ENCODE measurements around the gene HSPG2. TPM values are rescaled to one million over a fixed set of nuclear protein-coding genes. Genes with fewer than 3 reads are reported as not detected.
A peak's percentile ranks its signal among the peaks of the same experiment; 100 is the strongest.

The HSPG2 gene
- total and polyA plus RNA-seq, 9 of the 15 experiments (the other 6 are each of a cell fraction or from before 2014, with no cell fraction given): 0.14 to 160 (median 15.7) TPM

DNA sequence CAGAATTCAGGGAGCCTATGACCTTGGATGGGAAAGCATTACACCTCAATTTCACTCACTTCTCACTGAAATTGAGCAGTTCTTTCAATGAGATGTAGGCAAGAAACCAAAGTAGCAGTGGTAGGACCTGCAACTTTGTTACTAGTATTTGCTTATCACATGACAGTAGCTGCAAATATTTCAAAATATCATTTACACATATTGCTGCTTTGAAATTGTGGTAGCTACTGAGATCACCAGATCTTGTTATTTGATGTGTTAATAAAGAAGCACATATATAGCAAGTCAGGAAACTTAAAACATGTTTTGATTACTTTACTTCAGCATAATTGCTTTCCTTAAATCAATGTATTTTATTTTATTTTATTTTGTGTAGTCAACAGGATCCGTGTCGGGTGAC is 112.2 kb downstream of the HSPG2 start:
- Histone ChIP-seq H3K27me3 (ENCODE audit: control insufficient read depth in 2 of 2, insufficient read depth in 2 of 2, low read length in 2 of 2) (no peaks in the 10 kb centered on the region), H3K27ac (ENCODE audit: extremely low read depth, low read depth, low read length) (no peak overlapping the region), H3K79me2 (ENCODE audit: control insufficient read depth, insufficient read depth, low read length) (no peaks in the 10 kb centered on the region), H4K20me1 (replicated peaks; ENCODE audit: control insufficient read depth, insufficient read depth, low read length) (no peaks in the 10 kb centered on the region), H3K4me1 (replicated peaks in 1 of 2; ENCODE audit: control insufficient read depth in 2 of 2, insufficient read depth in 2 of 2, low read length in 2 of 2) (peaks cover 8 to 48% of the 10 kb centered on the region in 2 experiments; a peak in 4 of 5 replicates), H3K36me3 (ENCODE audit: control insufficient read depth, insufficient read depth, low read length) (peaks cover 68% of the 10 kb centered on the region; the same call in 2 of the 3 replicates), H2AFZ (ENCODE audit: low read depth, low read length) (no peak overlapping the region), H3K9me3 (replicated peaks; ENCODE audit: control insufficient read depth, insufficient read depth, low read depth, low read length) (no peaks in the 10 kb centered on the region), H3K9me1 (ENCODE audit: control insufficient read depth, insufficient read depth, low read length) (peaks cover 3% of the 10 kb centered on the region), H3K4me2 (ENCODE audit: insufficient read depth, low read length) (no peak overlapping the region), H3K4me3 (no peak overlapping the region), H3K9ac (ENCODE audit: insufficient read depth in 1 of 2, low read depth in 2 of 2, low read length in 2 of 2) (no peak overlapping the region)
- WGBS (ENCODE audit: insufficient coverage, low coverage, missing lambda C conversion rate): 80% methylated on average over 2 of the region's 2 CpGs
- in situ Hi-C loops (cut with MboI): no loop called here
- intact Hi-C loops (cut with micrococcal nuclease): no loop called here
- BruUV-seq (replicated peaks): no TSS peak
- peak; percentile 62 for FAIRE-seq
- no peak for ATAC-seq
- POLR2A ChIA-PET: no interaction called here
- no peak for DNase-seq (ENCODE audit: extremely low read depth in 1 of 4, low spot score in 3 of 4)
- CTCF ChIA-PET (ENCODE audit: low intra/inter-chr PET ratio): no interaction called here
- no peak for TF ChIP-seq EZH2 (IDR thresholded peaks at IDR 0.05; ENCODE audit: borderline replicate concordance, low read depth, low read length)
- TF ChIP-seq BMI1 (IDR thresholded peaks at IDR 0.05; ENCODE audit: low read length): no peak
- no peak for TF ChIP-seq ESRRA (IDR thresholded peaks at IDR 0.05; ENCODE audit: borderline replicate concordance, low read depth)
- no peak for TF ChIP-seq ESRRB (CRISPR knock-in tag; IDR thresholded peaks at IDR 0.05; ENCODE audit: borderline replicate concordance)
- TF ChIP-seq TAL1 (IDR thresholded peaks at IDR 0.05): no peak
- no peak for TF ChIP-seq ZNF165 (CRISPR knock-in tag; IDR thresholded peaks at IDR 0.05; ENCODE audit: borderline replicate concordance)
- TF ChIP-seq CBX1 (IDR thresholded peaks at IDR 0.05; ENCODE audit: low read depth): no peak
- no peak for TF ChIP-seq ZNF24 (IDR thresholded peaks at IDR 0.05)
- TF ChIP-seq, protein P1, sequence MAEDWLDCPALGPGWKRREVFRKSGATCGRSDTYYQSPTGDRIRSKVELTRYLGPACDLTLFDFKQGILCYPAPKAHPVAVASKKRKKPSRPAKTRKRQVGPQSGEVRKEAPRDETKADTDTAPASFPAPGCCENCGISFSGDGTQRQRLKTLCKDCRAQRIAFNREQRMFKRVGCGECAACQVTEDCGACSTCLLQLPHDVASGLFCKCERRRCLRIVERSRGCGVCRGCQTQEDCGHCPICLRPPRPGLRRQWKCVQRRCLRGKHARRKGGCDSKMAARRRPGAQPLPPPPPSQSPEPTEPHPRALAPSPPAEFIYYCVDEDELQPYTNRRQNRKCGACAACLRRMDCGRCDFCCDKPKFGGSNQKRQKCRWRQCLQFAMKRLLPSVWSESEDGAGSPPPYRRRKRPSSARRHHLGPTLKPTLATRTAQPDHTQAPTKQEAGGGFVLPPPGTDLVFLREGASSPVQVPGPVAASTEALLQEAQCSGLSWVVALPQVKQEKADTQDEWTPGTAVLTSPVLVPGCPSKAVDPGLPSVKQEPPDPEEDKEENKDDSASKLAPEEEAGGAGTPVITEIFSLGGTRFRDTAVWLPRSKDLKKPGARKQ (CRISPR knock-in tag; IDR thresholded peaks at IDR 0.05): no peak
- no peak for TF ChIP-seq SAP30 (IDR thresholded peaks at IDR 0.05; ENCODE audit: borderline replicate concordance, insufficient read depth, low read depth, low read length, poor library complexity, severe bottlenecking)
- no peak for TF ChIP-seq U2AF1 (optimal IDR thresholded peaks at IDR 0.05; ENCODE audit: low read depth, low read length)
- no peak for TF ChIP-seq NONO (IDR thresholded peaks at IDR 0.05; ENCODE audit: low read depth in 2 of 2, low read length in 1 of 2)
- TF ChIP-seq PHB2 (IDR thresholded peaks at IDR 0.05; ENCODE audit: low read depth): no peak
- TF ChIP-seq, protein P2, sequence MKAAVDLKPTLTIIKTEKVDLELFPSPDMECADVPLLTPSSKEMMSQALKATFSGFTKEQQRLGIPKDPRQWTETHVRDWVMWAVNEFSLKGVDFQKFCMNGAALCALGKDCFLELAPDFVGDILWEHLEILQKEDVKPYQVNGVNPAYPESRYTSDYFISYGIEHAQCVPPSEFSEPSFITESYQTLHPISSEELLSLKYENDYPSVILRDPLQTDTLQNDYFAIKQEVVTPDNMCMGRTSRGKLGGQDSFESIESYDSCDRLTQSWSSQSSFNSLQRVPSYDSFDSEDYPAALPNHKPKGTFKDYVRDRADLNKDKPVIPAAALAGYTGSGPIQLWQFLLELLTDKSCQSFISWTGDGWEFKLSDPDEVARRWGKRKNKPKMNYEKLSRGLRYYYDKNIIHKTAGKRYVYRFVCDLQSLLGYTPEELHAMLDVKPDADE (conservative IDR thresholded peaks at IDR 0.05; ENCODE audit: control insufficient read depth, low read depth, low read length): no peak
- TF ChIP-seq CBFB (CRISPR knock-in tag; IDR thresholded peaks at IDR 0.05): no peak
- TF ChIP-seq, protein P3, sequence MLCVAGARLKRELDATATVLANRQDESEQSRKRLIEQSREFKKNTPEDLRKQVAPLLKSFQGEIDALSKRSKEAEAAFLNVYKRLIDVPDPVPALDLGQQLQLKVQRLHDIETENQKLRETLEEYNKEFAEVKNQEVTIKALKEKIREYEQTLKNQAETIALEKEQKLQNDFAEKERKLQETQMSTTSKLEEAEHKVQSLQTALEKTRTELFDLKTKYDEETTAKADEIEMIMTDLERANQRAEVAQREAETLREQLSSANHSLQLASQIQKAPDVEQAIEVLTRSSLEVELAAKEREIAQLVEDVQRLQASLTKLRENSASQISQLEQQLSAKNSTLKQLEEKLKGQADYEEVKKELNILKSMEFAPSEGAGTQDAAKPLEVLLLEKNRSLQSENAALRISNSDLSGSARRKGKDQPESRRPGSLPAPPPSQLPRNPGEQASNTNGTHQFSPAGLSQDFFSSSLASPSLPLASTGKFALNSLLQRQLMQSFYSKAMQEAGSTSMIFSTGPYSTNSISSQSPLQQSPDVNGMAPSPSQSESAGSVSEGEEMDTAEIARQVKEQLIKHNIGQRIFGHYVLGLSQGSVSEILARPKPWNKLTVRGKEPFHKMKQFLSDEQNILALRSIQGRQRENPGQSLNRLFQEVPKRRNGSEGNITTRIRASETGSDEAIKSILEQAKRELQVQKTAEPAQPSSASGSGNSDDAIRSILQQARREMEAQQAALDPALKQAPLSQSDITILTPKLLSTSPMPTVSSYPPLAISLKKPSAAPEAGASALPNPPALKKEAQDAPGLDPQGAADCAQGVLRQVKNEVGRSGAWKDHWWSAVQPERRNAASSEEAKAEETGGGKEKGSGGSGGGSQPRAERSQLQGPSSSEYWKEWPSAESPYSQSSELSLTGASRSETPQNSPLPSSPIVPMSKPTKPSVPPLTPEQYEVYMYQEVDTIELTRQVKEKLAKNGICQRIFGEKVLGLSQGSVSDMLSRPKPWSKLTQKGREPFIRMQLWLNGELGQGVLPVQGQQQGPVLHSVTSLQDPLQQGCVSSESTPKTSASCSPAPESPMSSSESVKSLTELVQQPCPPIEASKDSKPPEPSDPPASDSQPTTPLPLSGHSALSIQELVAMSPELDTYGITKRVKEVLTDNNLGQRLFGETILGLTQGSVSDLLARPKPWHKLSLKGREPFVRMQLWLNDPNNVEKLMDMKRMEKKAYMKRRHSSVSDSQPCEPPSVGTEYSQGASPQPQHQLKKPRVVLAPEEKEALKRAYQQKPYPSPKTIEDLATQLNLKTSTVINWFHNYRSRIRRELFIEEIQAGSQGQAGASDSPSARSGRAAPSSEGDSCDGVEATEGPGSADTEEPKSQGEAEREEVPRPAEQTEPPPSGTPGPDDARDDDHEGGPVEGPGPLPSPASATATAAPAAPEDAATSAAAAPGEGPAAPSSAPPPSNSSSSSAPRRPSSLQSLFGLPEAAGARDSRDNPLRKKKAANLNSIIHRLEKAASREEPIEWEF (CRISPR knock-in tag; IDR thresholded peaks at IDR 0.05): no peak
